Brain microvascular endothelial cell (primary cell): Measurements from ENCODE around the gene OR51T1.

Source experiments
- DNase-seq: peaks from one replicate; pipeline ENCODE4 v3.0.0-alpha.2; 2020
- H3K27ac ChIP-seq: fragments of 250-450 bp; sonication (Bioruptor Pico); 2 replicates; pipeline ENCODE4 v1.5.1; 2020; ENCODE audit warnings: mild to moderate bottlenecking, moderate library complexity
- H3K27me3 ChIP-seq: fragments of 250-450 bp; sonication (Bioruptor Pico); replicated peaks from 2 replicates; pipeline ENCODE4 v1.5.1; 2020; ENCODE audit warnings: mild to moderate bottlenecking
- H3K36me3 ChIP-seq: fragments of 250-450 bp; sonication (Bioruptor Pico); replicated peaks from 2 replicates; pipeline ENCODE4 v1.5.1; 2020; ENCODE audit warnings: mild to moderate bottlenecking
- H3K4me3 ChIP-seq: 2 replicates; pipeline ENCODE4 v1.5.1; 2011; ENCODE audit warnings: low read depth, mild to moderate bottlenecking, control low read depth, low read length, moderate library complexity
- in situ Hi-C: cut with HindIII; loops from 2 replicates; pipeline ENCODE4 v1.10.0; 2017; ENCODE audit warnings: low sequenced_read_pairs, low pct_ligation_motif_present
- TF ChIP-seq, protein P1 (sequence below): IDR thresholded peaks from 2 replicates; pipeline ENCODE4 v1.5.1; 2011; ENCODE audit warnings: low read depth, mild to moderate bottlenecking, moderate library complexity, low read length, control low read depth, inconsistent platforms; ENCODE audit errors: missing control alignments

The OR51T1 gene

DNA sequence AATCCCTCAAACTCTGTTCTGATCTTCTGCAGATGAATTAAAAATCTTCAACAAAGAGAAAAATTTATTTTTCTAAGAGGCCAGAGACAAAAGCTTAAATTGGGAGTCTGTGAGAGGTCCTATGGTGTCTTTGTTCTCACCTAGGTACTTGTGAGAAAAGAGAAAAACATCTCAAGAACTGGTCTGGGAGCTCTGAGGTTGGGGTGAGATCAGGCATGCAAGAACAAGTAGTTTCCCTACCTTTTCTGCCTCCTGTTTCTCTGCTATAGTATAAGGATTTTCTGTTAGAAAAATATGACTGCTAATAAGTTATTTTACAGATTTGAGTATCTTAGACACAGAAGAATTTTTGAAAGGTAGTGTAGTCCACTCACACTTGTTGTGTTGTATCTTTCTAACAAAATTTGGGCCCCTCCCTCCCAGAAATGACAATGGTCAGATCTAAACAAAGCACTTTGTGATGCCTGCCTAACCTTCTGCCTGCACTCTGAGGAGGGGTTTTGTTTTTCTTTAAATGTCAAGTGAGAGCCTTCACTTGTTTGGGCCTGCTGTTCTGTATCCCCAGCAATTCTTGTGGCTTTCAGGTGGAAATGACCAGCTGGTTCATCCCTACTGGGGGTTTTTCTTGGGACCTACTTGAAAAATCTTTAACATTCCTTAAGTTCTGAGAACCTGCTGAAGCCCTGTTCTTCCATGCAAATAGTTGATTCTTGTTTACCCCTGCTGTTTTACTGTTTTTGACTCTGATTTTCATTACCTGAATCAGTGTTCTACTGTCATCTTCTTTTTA lies 19.1 kb upstream of the OR51T1 start:
- TF ChIP-seq, protein P1, sequence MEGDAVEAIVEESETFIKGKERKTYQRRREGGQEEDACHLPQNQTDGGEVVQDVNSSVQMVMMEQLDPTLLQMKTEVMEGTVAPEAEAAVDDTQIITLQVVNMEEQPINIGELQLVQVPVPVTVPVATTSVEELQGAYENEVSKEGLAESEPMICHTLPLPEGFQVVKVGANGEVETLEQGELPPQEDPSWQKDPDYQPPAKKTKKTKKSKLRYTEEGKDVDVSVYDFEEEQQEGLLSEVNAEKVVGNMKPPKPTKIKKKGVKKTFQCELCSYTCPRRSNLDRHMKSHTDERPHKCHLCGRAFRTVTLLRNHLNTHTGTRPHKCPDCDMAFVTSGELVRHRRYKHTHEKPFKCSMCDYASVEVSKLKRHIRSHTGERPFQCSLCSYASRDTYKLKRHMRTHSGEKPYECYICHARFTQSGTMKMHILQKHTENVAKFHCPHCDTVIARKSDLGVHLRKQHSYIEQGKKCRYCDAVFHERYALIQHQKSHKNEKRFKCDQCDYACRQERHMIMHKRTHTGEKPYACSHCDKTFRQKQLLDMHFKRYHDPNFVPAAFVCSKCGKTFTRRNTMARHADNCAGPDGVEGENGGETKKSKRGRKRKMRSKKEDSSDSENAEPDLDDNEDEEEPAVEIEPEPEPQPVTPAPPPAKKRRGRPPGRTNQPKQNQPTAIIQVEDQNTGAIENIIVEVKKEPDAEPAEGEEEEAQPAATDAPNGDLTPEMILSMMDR, result no peak
- DNase-seq, result no peak
- in situ Hi-C loops, result no loop called here
- Histone ChIP-seq H3K36me3 (no peaks in the 10 kb centered on the region), H3K27me3 (no peaks in the 10 kb centered on the region), H3K27ac (no peak overlapping the region), H3K4me3 (no peak overlapping the region)

DNA sequence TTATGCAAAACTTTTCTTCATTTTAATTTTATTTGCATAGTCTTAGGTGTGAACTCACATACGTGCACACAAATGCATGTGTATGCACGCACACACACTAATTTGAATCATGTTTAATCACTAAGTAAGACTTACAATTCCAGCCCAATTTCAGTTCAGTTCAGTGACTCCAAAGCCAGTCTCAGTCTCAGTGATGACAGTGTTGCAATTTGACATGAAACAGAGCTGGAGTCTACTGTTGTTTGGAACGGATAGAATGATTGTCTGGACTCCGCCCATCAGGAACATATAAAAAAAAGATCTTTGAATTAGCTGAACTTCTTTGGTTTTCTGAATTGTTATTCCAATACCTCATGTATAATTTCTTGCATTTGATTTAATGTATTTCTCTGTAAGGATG lies 17.8 kb upstream of the OR51T1 start:
- in situ Hi-C loops, result no loop called here
- no peak for DNase-seq
- TF ChIP-seq, protein P1, result no peak
- no peaks in the 10 kb centered on the region for H3K27me3 ChIP-seq
- no peak overlapping the region for H3K4me3 ChIP-seq
- no peaks in the 10 kb centered on the region for H3K36me3 ChIP-seq
- no peak overlapping the region for H3K27ac ChIP-seq

DNA sequence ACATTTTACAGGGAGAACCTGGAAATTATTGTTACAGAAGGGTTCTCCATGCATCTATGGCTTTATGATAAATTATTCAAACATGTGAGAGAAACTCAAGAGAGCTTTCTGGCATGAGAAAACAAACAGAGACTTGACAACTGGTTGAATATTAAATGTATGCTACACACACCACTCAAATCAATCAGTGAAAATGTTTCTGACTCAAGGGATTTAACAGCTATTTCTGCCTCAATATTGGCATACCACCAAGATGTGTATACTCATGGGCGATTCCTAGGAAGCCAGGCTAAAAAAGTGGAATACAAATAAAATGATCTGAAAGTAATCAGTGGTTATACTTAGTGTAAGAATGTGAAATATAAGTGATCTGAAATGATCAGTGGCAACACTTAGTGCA lies 15.8 kb upstream of the OR51T1 start:
- Histone ChIP-seq H3K36me3 (no peaks in the 10 kb centered on the region), H3K27me3 (no peaks in the 10 kb centered on the region), H3K27ac (no peak overlapping the region), H3K4me3 (no peak overlapping the region)
- TF ChIP-seq, protein P1, result no peak
- no peak for DNase-seq
- in situ Hi-C loops, result no loop called here

DNA sequence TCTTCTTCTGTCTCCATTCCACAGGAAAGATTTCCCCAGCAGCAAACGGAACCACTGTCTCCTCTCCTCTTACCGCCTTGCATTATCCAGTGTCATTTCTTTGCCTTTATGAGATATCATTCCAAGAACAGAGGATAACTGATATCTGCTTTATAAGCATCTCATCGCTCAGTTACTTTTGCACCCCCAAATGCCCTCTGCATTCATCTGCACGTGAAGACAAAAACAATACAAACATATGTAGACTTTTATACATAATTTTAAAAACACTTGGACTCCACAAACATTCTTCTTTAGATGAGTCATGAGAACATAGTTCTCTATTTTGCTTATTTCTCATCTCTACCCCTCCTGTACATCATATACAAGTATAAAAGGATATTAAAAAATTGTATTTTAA lies 512 bp upstream of the OR51T1 start:
- Histone ChIP-seq H3K36me3 (no peaks in the 10 kb centered on the region), H3K27me3 (no peaks in the 10 kb centered on the region), H3K27ac (peak overlapping the region; percentile 54), H3K4me3 (no peak overlapping the region)
- no peak for DNase-seq
- in situ Hi-C loops, result no loop called here
- TF ChIP-seq, protein P1, result no peak

DNA sequence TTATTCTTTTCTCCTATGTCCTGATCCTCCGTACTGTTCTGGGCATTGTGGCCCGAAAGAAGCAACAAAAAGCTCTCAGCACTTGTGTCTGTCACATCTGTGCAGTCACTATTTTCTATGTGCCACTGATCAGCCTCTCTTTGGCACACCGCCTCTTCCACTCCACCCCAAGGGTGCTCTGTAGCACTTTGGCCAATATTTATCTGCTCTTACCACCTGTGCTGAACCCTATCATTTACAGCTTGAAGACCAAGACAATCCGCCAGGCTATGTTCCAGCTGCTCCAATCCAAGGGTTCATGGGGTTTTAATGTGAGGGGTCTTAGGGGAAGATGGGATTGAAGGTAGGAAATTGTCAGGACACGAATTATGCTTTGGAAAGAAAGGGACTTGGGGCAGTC lies 843 bp downstream of the OR51T1 start:
- H3K27ac ChIP-seq, result peak overlapping the region; percentile 54
- no peaks in the 10 kb centered on the region for H3K36me3 ChIP-seq
- DNase-seq, result no peak
- TF ChIP-seq, protein P1, result no peak
- H3K27me3 ChIP-seq, result no peaks in the 10 kb centered on the region
- no peak overlapping the region for H3K4me3 ChIP-seq
- in situ Hi-C loops, result no loop called here

DNA sequence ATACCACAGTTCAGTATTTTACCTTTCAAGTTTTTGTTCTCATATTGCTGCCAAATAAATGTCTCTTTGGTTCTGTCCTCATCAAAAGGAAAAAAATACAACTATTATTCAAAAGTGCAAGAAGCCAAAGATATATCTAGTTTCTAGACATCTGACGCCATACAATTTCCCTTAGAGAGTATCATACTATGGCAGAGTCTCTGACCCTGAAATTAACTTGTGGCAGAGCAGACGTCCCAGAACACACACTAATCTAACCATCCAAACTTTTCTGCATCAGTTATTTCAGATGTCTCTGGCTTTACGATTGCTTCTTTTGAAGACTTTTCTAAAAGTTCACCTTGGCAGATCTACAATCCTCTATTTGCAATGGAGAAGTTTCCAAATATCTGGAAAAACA lies 2.7 kb downstream of the OR51T1 start:
- H3K27me3 ChIP-seq, result no peaks in the 10 kb centered on the region
- H3K36me3 ChIP-seq, result no peaks in the 10 kb centered on the region
- H3K4me3 ChIP-seq, result no peak overlapping the region
- in situ Hi-C loops, result no loop called here
- no peak overlapping the region for H3K27ac ChIP-seq
- no peak for DNase-seq
- TF ChIP-seq, protein P1, result no peak
